Keratinocyte (primary cell): ENCODE data around the gene RASGRF2.

ENCODE experiments used
- EZH2 ChIP-seq: IDR thresholded peaks from one replicate; pipeline ENCODE4 v1.6.1; 2012; ENCODE audit warnings: inconsistent platforms, mild to moderate bottlenecking, low read length, moderate library complexity
- TF ChIP-seq, protein P1 (sequence below), 3 experiments: IDR thresholded peaks in 1 of 3; conservative IDR thresholded peaks in 1 of 3; optimal IDR thresholded peaks in 1 of 3; 2 replicates in 2 of 3; 3 replicates in 1 of 3; pipeline versions ENCODE3 to v1.5.1; 2011; ENCODE audit warnings: low read length in 3 of 3, mild to moderate bottlenecking in 3 of 3, moderate library complexity in 2 of 3, control low read depth in 1 of 3, inconsistent platforms in 1 of 3; ENCODE audit not compliant: insufficient read depth in 2 of 3; ENCODE audit errors: extremely low read depth in 1 of 3

DNA sequence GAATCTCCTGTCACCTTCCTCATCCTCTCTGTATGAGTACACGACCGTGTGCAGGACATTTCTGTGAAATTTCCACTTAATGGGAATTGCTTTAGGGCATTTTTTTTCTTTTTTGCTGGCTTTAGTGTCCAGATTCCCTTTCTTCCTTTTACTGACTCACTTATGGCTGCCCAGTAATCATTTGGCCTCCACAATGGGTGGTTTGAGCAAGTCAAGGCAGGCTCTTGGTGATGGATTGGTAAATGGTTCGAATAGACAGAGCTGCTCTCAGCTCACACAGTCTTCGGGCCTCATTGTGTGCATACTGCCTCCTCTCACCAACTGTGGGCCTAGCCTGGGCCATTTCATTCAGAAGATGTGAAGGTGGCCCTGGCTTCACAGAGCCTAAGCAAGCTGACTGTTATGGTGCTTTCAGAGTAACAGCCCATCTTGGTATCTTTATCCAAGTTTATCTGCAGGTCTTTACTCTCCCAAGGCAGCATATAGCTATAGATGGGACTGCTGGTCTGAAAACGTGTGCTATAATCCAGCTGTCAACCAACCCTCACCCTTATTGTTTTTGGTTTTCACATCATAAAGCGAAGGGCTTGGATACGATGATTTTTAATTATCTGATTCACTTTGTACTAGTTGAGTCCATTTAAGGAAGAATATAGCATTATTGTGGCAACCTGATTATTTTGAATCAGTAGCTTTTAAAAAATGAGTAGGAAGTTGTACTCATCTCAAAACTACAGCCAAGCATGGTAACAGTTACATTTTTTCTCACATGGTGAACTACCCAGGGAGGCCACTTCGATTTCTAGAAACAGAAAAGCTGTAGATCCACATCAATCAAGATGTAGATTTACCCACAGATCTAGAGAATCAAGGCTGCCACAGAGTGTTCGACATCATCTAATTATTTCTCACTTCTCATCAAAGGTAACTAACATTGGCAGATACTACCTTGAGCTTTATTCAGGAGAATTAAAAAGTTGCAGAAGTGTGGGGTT lies 222.5 kb downstream of the RASGRF2 start:
- TF ChIP-seq, protein P1, sequence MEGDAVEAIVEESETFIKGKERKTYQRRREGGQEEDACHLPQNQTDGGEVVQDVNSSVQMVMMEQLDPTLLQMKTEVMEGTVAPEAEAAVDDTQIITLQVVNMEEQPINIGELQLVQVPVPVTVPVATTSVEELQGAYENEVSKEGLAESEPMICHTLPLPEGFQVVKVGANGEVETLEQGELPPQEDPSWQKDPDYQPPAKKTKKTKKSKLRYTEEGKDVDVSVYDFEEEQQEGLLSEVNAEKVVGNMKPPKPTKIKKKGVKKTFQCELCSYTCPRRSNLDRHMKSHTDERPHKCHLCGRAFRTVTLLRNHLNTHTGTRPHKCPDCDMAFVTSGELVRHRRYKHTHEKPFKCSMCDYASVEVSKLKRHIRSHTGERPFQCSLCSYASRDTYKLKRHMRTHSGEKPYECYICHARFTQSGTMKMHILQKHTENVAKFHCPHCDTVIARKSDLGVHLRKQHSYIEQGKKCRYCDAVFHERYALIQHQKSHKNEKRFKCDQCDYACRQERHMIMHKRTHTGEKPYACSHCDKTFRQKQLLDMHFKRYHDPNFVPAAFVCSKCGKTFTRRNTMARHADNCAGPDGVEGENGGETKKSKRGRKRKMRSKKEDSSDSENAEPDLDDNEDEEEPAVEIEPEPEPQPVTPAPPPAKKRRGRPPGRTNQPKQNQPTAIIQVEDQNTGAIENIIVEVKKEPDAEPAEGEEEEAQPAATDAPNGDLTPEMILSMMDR (optimal IDR thresholded peaks at IDR 0.05 in 1 of 3, IDR thresholded peaks at IDR 0.05 in 1 of 3, conservative IDR thresholded peaks at IDR 0.05 in 1 of 3; ENCODE audit: extremely low read depth in 1 of 3, insufficient read depth in 2 of 3, low read length in 3 of 3), result no peak
- TF ChIP-seq EZH2, result no peak
